ENCODE data around the gene SLC50A1.

DNA sequence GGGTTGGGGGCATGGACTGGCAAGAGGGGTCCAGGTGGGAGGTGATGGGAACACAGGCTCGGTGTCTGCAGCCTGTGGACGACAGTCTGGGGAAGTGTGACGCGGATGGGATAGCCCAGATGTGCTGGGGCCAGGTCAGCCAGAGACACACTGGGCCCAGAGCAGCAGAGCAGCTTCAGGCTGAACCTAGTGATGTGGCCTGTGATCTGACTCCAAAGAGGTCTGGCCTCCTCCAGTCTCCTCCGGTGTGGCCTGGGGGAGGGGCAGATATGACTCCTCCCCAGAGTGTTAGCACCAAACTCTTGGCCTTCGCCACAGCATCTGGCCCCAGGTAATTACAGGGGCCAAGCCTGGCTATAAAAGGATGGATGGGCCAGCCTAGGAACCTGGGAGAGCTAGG is 43.5 kb upstream of the SLC50A1 start:
- no peak for TF ChIP-seq CTCF (IDR thresholded peaks at IDR 0.05)
- TF ChIP-seq, protein P1, sequence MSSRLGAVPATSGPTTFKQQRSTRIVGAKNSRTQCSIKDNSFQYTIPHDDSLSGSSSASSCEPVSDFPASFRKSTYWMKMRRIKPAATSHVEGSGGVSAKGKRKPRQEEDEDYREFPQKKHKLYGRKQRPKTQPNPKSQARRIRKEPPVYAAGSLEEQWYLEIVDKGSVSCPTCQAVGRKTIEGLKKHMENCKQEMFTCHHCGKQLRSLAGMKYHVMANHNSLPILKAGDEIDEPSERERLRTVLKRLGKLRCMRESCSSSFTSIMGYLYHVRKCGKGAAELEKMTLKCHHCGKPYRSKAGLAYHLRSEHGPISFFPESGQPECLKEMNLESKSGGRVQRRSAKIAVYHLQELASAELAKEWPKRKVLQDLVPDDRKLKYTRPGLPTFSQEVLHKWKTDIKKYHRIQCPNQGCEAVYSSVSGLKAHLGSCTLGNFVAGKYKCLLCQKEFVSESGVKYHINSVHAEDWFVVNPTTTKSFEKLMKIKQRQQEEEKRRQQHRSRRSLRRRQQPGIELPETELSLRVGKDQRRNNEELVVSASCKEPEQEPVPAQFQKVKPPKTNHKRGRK (CRISPR knock-in tag; IDR thresholded peaks at IDR 0.05; ENCODE audit: borderline replicate concordance) = no peak
- TF ChIP-seq FOXJ3 (CRISPR knock-in tag; IDR thresholded peaks at IDR 0.05; ENCODE audit: borderline replicate concordance) = no peak
- no peak for TF ChIP-seq ATF3 (CRISPR knock-in tag; conservative IDR thresholded peaks at IDR 0.05)
- no peak for TF ChIP-seq NFATC4 (CRISPR knock-in tag; IDR thresholded peaks at IDR 0.05)
- no peak for TF ChIP-seq IRF1 (CRISPR knock-in tag; IDR thresholded peaks at IDR 0.05)
- TF ChIP-seq, protein P2, sequence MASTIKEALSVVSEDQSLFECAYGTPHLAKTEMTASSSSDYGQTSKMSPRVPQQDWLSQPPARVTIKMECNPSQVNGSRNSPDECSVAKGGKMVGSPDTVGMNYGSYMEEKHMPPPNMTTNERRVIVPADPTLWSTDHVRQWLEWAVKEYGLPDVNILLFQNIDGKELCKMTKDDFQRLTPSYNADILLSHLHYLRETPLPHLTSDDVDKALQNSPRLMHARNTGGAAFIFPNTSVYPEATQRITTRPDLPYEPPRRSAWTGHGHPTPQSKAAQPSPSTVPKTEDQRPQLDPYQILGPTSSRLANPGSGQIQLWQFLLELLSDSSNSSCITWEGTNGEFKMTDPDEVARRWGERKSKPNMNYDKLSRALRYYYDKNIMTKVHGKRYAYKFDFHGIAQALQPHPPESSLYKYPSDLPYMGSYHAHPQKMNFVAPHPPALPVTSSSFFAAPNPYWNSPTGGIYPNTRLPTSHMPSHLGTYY (CRISPR knock-in tag; IDR thresholded peaks at IDR 0.05) = no peak

Data from WTC11 (cell line).